ENCODE results near the gene DUSP23. TPM values are rescaled to one million over a fixed set of nuclear protein-coding genes. Genes with fewer than 3 reads are reported as not detected.

Gene DUSP23
- total RNA-seq, 2 experiments from 2014 or later: 1.2 to 2.0 TPM

DNA sequence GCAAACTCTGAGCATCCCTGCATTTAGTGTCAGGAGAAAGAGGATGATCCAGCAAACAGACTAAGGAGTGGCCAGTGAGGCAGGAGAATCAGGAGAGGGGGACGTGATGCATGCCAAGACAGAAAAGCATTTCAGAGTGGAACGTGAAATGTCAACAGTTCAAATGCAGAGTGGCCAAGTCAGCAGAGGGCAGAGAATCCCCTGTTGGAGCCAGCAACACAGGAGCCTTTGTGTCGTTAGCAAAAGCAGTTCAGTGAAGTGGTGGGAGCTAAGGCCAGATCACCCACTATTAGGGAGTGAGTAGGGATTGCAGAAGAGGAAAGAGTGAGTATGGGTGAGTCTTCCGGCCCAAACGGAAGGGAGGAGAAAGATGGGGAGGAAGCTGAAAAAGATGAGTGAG is 14.8 kb downstream of the DUSP23 start:
- Histone ChIP-seq H3K4me2 (ENCODE audit: low read length) (no peak overlapping the region), H3K9me2 (ENCODE audit: insufficient read depth, low read length) (no peaks in the 10 kb centered on the region), H3K9me3 (ENCODE audit: low read length) (no peaks in the 10 kb centered on the region), H3K79me2 (ENCODE audit: insufficient read depth, low read depth, low read length) (no peaks in the 10 kb centered on the region), H3K36me3 (ENCODE audit: insufficient read depth, low read length) (no peaks in the 10 kb centered on the region), H3K4me1 (ENCODE audit: insufficient read depth, low read length, poor library complexity, severe bottlenecking) (no peaks in the 10 kb centered on the region), H3K27ac (ENCODE audit: low read depth, low read length, poor library complexity, severe bottlenecking) (no peak overlapping the region), H2AFZ (ENCODE audit: low read length) (no peak overlapping the region), H4K20me1 (ENCODE audit: insufficient read depth, low read length) (no peaks in the 10 kb centered on the region), H3K4me3 (ENCODE audit: low read depth, low read length, poor library complexity, severe bottlenecking) (no peak overlapping the region)
- CTCF ChIA-PET (ENCODE audit: unreplicated experiment): no interaction called here
- intact Hi-C loops (cut with micrococcal nuclease; ENCODE audit: unreplicated experiment): no loop called here
- BruUV-seq (replicated peaks): no TSS peak
- DNase-seq (ENCODE audit: low spot score): no peak
- TF ChIP-seq EZH2phosphoT487 (IDR thresholded peaks at IDR 0.05; ENCODE audit: borderline replicate concordance, low read depth, low read length) (no peak), CTCF (conservative IDR thresholded peaks at IDR 0.05; ENCODE audit: low read length) (no peak)
- POLR2A ChIA-PET: no interaction called here

DNA sequence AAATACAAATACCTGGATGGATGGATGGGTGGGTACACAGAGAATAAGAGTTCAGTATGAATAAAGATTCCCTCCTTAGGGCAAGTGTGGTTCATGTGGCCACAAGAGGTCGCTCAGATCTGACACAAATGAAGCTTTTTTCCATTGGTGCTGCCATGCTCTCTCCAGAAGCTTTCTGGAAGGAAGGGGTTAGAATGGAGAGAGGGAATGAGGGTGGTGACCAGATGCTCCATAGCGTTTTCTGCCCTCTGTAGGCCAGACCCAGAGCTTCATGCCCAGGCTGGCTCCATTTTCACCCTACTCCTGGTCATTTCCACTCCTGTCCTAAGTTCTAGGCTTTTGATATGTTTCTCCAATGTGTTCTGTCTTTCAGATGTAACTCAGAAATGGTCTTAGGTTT is 18.1 kb downstream of the DUSP23 start:
- no peak overlapping the region for H3K4me2 ChIP-seq (ENCODE audit: low read length)
- H2AFZ ChIP-seq (ENCODE audit: low read length): no peak overlapping the region
- H3K4me3 ChIP-seq (ENCODE audit: low read depth, low read length, poor library complexity, severe bottlenecking): no peak overlapping the region
- H3K79me2 ChIP-seq (ENCODE audit: insufficient read depth, low read depth, low read length): no peaks in the 10 kb centered on the region
- H3K9me2 ChIP-seq (ENCODE audit: insufficient read depth, low read length): no peaks in the 10 kb centered on the region
- peak; percentile 50 for DNase-seq (ENCODE audit: low spot score)
- no peaks in the 10 kb centered on the region for H4K20me1 ChIP-seq (ENCODE audit: insufficient read depth, low read length)
- ChIA-PET POLR2A (interaction anchor here (1.4 to 1.5 kb wide), 2 partner anchors 16 to 90 kb away, joined by 3 to 5 read pairs; no protein-coding TSS in a partner anchor), CTCF (ENCODE audit: unreplicated experiment) (interaction anchor here (1.0 to 3.5 kb wide), 2 partner anchors 92 to 209 kb away, joined by 3 to 30 read pairs; no protein-coding TSS in a partner anchor)
- no peak for TF ChIP-seq EZH2phosphoT487 (IDR thresholded peaks at IDR 0.05; ENCODE audit: borderline replicate concordance, low read depth, low read length)
- TF ChIP-seq CTCF (conservative IDR thresholded peaks at IDR 0.05; ENCODE audit: low read length): peak; percentile 84
- H3K9me3 ChIP-seq (ENCODE audit: low read length): no peaks in the 10 kb centered on the region
- no peak overlapping the region for H3K27ac ChIP-seq (ENCODE audit: low read depth, low read length, poor library complexity, severe bottlenecking)
- H3K4me1 ChIP-seq (ENCODE audit: insufficient read depth, low read length, poor library complexity, severe bottlenecking): no peaks in the 10 kb centered on the region
- no peaks in the 10 kb centered on the region for H3K36me3 ChIP-seq (ENCODE audit: insufficient read depth, low read length)
- no TSS peak for BruUV-seq (replicated peaks)
- intact Hi-C loops (cut with micrococcal nuclease; ENCODE audit: unreplicated experiment): loop anchor here (1.0 kb wide), 2 partner anchors 92 to 208 kb away; no protein-coding TSS in a partner anchor

DNA sequence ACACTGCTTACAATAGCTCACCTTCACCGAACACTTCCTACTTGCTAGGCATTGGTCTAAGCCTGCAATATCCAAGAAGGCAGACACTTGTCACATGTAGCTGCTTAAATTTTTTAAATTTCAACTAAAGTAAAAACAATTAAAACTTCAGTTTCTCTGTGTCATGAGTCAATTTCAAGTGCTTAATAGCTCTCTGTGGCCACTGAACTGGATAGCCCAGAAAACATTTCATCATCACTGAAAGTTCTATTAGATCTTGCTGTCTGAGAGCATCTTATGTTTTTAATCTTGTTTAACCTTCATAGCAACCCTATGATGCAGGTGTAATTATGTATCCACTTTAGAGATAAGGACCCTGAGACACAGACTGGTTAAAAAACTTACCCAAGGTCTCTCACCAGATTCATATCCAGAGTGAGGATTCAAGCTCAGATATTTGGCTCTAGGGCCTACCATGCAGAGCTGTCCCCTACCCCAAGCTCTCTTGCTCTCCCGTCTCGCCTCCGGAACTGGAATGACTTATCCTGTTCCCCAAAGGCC is 18.8 kb downstream of the DUSP23 start:
- TF ChIP-seq EZH2phosphoT487 (IDR thresholded peaks at IDR 0.05; ENCODE audit: borderline replicate concordance, low read depth, low read length): no peak
- TF ChIP-seq CTCF (conservative IDR thresholded peaks at IDR 0.05; ENCODE audit: low read length): no peak
- DNase-seq (ENCODE audit: low spot score): no peak
- H2AFZ ChIP-seq (ENCODE audit: low read length): no peak overlapping the region
- H3K4me3 ChIP-seq (ENCODE audit: low read depth, low read length, poor library complexity, severe bottlenecking): no peak overlapping the region
- BruUV-seq (replicated peaks): no TSS peak
- no peaks in the 10 kb centered on the region for H3K9me3 ChIP-seq (ENCODE audit: low read length)
- no peaks in the 10 kb centered on the region for H3K4me1 ChIP-seq (ENCODE audit: insufficient read depth, low read length, poor library complexity, severe bottlenecking)
- no peak overlapping the region for H3K4me2 ChIP-seq (ENCODE audit: low read length)
- intact Hi-C loops (cut with micrococcal nuclease; ENCODE audit: unreplicated experiment): loop anchor here (1.0 kb wide), 2 partner anchors 92 to 208 kb away; no protein-coding TSS in a partner anchor
- no peaks in the 10 kb centered on the region for H3K36me3 ChIP-seq (ENCODE audit: insufficient read depth, low read length)
- no peak overlapping the region for H3K27ac ChIP-seq (ENCODE audit: low read depth, low read length, poor library complexity, severe bottlenecking)
- H3K79me2 ChIP-seq (ENCODE audit: insufficient read depth, low read depth, low read length): no peaks in the 10 kb centered on the region
- CTCF ChIA-PET (ENCODE audit: unreplicated experiment): interaction anchor here (1.0 to 3.5 kb wide), 2 partner anchors 91 to 208 kb away, joined by 3 to 30 read pairs; no protein-coding TSS in a partner anchor
- H3K9me2 ChIP-seq (ENCODE audit: insufficient read depth, low read length): no peaks in the 10 kb centered on the region
- no peaks in the 10 kb centered on the region for H4K20me1 ChIP-seq (ENCODE audit: insufficient read depth, low read length)
- POLR2A ChIA-PET: interaction anchor here (1.4 kb wide), 1 partner anchor 90 kb away, joined by 5 read pairs; no protein-coding TSS in a partner anchor
